ENCODE measurements around the gene NOL9. TPM values are rescaled to one million over a fixed set of nuclear protein-coding genes. Genes with fewer than 3 reads are reported as not detected.
A peak's percentile ranks its signal among the peaks of the same experiment; 100 is the strongest.

NOL9 gene
- total and polyA plus RNA-seq, 3 donors from 2014 or later, result 11.4 to 34.6 (median 29.0) TPM

DNA sequence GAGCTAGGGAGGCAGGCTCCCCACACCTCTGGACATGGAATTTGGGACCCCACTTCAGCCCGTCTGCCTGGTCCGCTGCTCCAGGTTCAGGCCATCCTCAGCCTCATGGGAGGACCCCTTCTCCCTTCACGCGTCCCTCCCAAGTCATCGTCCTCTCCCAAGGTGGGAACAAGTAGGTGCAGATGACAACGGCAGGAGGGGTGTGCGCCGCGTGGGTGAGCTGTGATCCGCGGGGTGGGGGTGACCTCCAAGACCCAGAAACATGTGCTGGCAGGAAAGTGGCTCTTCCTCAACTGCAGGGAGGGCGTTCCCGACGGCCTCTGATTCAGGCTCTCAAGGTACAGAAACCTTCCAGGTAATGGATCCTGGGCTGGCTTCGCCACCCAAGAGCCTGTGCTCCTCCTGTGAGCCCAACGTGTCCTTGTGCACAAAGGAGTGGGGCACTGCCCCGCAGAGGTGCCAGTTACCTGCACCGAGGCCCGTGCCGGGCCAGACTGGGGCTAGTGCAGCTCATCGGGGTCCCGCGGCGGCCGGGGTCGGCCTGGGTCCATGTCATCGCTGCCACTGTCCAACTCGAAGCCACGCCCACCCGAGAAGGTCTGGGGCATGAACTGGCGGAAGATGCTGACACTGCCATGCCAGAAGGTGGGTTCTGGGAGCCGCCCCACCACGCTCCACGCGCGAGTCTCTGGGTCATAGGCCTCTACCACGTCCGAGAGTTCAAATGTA, 38.7 kb upstream of the NOL9 start:
- DNase-seq, result no peak
- TF ChIP-seq, protein P1, sequence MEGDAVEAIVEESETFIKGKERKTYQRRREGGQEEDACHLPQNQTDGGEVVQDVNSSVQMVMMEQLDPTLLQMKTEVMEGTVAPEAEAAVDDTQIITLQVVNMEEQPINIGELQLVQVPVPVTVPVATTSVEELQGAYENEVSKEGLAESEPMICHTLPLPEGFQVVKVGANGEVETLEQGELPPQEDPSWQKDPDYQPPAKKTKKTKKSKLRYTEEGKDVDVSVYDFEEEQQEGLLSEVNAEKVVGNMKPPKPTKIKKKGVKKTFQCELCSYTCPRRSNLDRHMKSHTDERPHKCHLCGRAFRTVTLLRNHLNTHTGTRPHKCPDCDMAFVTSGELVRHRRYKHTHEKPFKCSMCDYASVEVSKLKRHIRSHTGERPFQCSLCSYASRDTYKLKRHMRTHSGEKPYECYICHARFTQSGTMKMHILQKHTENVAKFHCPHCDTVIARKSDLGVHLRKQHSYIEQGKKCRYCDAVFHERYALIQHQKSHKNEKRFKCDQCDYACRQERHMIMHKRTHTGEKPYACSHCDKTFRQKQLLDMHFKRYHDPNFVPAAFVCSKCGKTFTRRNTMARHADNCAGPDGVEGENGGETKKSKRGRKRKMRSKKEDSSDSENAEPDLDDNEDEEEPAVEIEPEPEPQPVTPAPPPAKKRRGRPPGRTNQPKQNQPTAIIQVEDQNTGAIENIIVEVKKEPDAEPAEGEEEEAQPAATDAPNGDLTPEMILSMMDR (IDR thresholded peaks at IDR 0.05), result no peak
- no peak for TF ChIP-seq POLR2A (IDR thresholded peaks at IDR 0.05)
- intact Hi-C loops (cut with DNase I; ENCODE audit: low total_unique reads), result no loop called here
- no peak overlapping the region for H3K4me3 ChIP-seq
- peaks cover 18% of the 10 kb centered on the region for H3K4me1 ChIP-seq
- H3K9me3 ChIP-seq, result no peaks in the 10 kb centered on the region
- H3K27ac ChIP-seq, result no peak overlapping the region
- no peaks in the 10 kb centered on the region for H3K36me3 ChIP-seq (ENCODE audit: low read depth, missing control alignments)
- WGBS, 2 donors, result 89 to 92% methylated on average over 6 to 38 of the region's 38 CpGs
- H3K27me3 ChIP-seq, result no peaks in the 10 kb centered on the region

DNA sequence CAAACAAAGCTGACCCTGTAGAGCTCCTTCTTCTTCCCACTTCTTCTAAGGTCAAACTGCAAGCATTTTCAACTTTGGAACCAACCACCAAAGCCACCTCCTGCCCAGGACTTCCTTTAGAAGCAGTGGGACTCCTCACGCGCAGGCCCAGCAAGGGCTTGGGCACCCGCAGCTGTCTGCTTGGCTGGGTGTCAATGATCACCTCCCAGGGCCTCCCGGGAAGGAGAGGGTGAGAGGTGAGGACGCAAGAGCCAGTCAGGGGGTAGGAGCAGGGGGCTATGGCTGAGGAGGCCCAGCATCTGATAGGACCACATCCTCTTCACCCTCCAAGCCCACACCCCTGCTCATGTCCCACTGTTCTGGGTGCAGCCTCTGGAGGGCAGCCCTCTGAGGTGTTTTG, 38.1 kb upstream of the NOL9 start:
- DNase-seq, result no peak
- H3K9me3 ChIP-seq, result no peaks in the 10 kb centered on the region
- H3K27ac ChIP-seq, result no peak overlapping the region
- WGBS, 2 donors, result 42 to 90% methylated on average over 3 to 5 of the region's 5 CpGs
- TF ChIP-seq POLR2A (IDR thresholded peaks at IDR 0.05), result no peak
- TF ChIP-seq, protein P1 (IDR thresholded peaks at IDR 0.05), result no peak
- peaks cover 19% of the 10 kb centered on the region for H3K4me1 ChIP-seq
- H3K27me3 ChIP-seq, result no peaks in the 10 kb centered on the region
- intact Hi-C loops (cut with DNase I; ENCODE audit: low total_unique reads), result no loop called here
- H3K36me3 ChIP-seq (ENCODE audit: low read depth, missing control alignments), result no peaks in the 10 kb centered on the region
- no peak overlapping the region for H3K4me3 ChIP-seq

DNA sequence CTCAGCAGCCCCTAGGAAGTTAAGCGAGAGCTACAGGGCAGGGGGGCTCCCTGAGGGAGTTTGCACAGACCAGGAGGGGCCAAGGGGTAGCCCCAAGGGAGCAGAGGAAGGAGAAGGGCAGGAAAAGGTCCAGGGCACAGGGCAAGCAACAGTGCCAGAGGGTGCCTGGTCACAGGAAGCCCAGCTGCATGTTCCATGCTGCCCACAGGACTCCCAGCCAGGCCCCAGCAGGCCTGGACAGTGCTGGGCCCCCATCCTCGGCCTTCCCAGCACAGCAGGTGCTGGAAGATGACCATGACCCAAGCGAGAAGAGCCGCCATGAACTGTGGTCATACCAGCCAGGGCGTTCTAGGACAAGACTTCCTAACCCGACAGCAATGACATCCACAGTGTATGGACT, 37.3 kb upstream of the NOL9 start:
- intact Hi-C loops (cut with DNase I; ENCODE audit: low total_unique reads), result no loop called here
- Histone ChIP-seq H3K27me3 (no peaks in the 10 kb centered on the region), H3K36me3 (ENCODE audit: low read depth, missing control alignments) (no peaks in the 10 kb centered on the region), H3K4me3 (no peak overlapping the region), H3K9me3 (no peaks in the 10 kb centered on the region), H3K4me1 (peaks cover 13% of the 10 kb centered on the region), H3K27ac (peak overlapping the region in 1 of 2 donors; percentile 14)
- TF ChIP-seq POLR2A (IDR thresholded peaks at IDR 0.05), result no peak
- TF ChIP-seq, protein P1 (IDR thresholded peaks at IDR 0.05), result no peak
- 71 to 83% methylated on average over 1 to 6 of the region's 6 CpGs for WGBS, 2 donors
- DNase-seq, result no peak

DNA sequence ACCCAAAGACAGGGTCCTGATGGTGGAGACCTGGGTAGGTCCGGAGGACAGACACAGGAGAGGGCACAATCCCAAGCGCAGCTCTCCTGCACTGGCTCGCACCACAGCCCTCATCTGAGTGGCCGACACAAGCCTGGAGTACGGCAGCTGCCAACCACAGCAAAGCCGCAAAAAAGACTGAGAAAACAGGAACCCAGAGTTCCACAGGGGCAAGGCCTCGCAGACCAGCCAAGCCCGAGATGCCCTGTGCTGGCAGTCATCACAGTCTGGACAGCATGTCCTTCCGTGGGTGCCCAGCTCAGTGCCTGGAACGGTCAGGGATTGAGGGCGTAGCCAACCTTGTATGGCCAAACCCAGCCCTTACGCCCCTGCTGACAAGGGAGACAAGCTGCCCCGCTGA, 36.9 kb upstream of the NOL9 start:
- no peak for TF ChIP-seq POLR2A (IDR thresholded peaks at IDR 0.05)
- TF ChIP-seq, protein P1 (IDR thresholded peaks at IDR 0.05), result no peak
- Histone ChIP-seq H3K27ac (peak overlapping the region in 1 of 2 donors; percentile 14), H3K36me3 (ENCODE audit: low read depth, missing control alignments) (no peaks in the 10 kb centered on the region), H3K4me1 (peaks cover 12% of the 10 kb centered on the region), H3K27me3 (no peaks in the 10 kb centered on the region), H3K9me3 (no peaks in the 10 kb centered on the region), H3K4me3 (no peak overlapping the region)
- DNase-seq, result no peak
- WGBS, 2 donors, result 68 to 85% methylated on average over 4 to 13 of the region's 13 CpGs
- intact Hi-C loops (cut with DNase I; ENCODE audit: low total_unique reads), result no loop called here

- H3K36me3 ChIP-seq (ENCODE audit: low read depth, missing control alignments), result no peaks in the 10 kb centered on the region
- no peaks in the 10 kb centered on the region for H3K27me3 ChIP-seq
- no peaks in the 10 kb centered on the region for H3K9me3 ChIP-seq
- 82 to 91% methylated on average over 7 of the region's 7 CpGs for WGBS, 2 donors
- DNase-seq, result no peak
- H3K27ac ChIP-seq, result no peak overlapping the region
- intact Hi-C loops (cut with DNase I; ENCODE audit: low total_unique reads), result no loop called here
- no peak overlapping the region for H3K4me3 ChIP-seq
- peaks cover 12% of the 10 kb centered on the region for H3K4me1 ChIP-seq
- no peak for TF ChIP-seq POLR2A (IDR thresholded peaks at IDR 0.05)
- TF ChIP-seq, protein P1 (IDR thresholded peaks at IDR 0.05), result no peak
Measured at GRCh38 chr1:6590046-6590445, 35.7 kb upstream of the NOL9 start.
